Stimulated activated CD4-positive, alpha-beta T cell treated with anti-CD3 and anti-CD28 coated beads, Interleukin-15, amount 100 ng/mL, for 48 hours (primary cell): ENCODE results near the gene KDM1A.

Experiments used
- DNase-seq, 2 donors: peaks; one replicate each; pipeline ENCODE4 v3.0.0-alpha.2; 2020; ENCODE audit warnings: low read depth in 2 of 2

Gene KDM1A

GRCh38 chr1:23110391-23110790, 91.1 kb downstream of the KDM1A start:
- no peak for DNase-seq

GRCh38 chr1:23111600-23112535, 92.6 kb downstream of the KDM1A start:
- no peak for DNase-seq

- DNase-seq, result no peak
Measured at GRCh38 chr1:23114424-23115079, 95.3 kb downstream of the KDM1A start.

- no peak for DNase-seq
Measured at GRCh38 chr1:23116216-23116836, 97.1 kb downstream of the KDM1A start.

GRCh38 chr1:23116921-23117699, 97.8 kb downstream of the KDM1A start:
- no peak for DNase-seq

- no peak for DNase-seq
Measured at GRCh38 chr1:23118407-23118806, 99.1 kb downstream of the KDM1A start.

- DNase-seq, result no peak
Measured at GRCh38 chr1:23118957-23119792, 99.9 kb downstream of the KDM1A start.

GRCh38 chr1:23120383-23120782, 101.1 kb downstream of the KDM1A start:
- DNase-seq, result no peak

- no peak for DNase-seq
Measured at GRCh38 chr1:23122023-23122748, 102.9 kb downstream of the KDM1A start.

GRCh38 chr1:23122796-23123195, 103.5 kb downstream of the KDM1A start:
- DNase-seq, result no peak

GRCh38 chr1:23123528-23123927, 104.3 kb downstream of the KDM1A start:
- DNase-seq, result no peak

- DNase-seq, result no peak
Measured at GRCh38 chr1:23124259-23125026, 105.2 kb downstream of the KDM1A start.

- DNase-seq, result no peak
Measured at GRCh38 chr1:23125489-23125888, 106.2 kb downstream of the KDM1A start.

- no peak for DNase-seq
Measured at GRCh38 chr1:23126200-23126599, 106.9 kb downstream of the KDM1A start.

GRCh38 chr1:23126801-23127200, 107.5 kb downstream of the KDM1A start:
- no peak for DNase-seq

GRCh38 chr1:23129846-23130245, 110.6 kb downstream of the KDM1A start:
- no peak for DNase-seq

GRCh38 chr1:23132033-23132432, 112.8 kb downstream of the KDM1A start:
- no peak for DNase-seq
